K562 (cell line): ENCODE measurements around the gene ACER3. TPM values are rescaled to one million over a fixed set of nuclear protein-coding genes. Genes with fewer than 3 reads are reported as not detected.
A peak's percentile ranks its signal among the peaks of the same experiment; 100 is the strongest.

Experiments
- ARNT ChIP-seq, 2 experiments: fragments of 450-650 bp; IDR thresholded peaks; 2 replicates each; pipeline ENCODE4 v1.6.1; 2016; ENCODE audit warnings: mild to moderate bottlenecking in 1 of 2
- ATF2 ChIP-seq: sonication (generic); formaldehyde crosslinking; IDR thresholded peaks from 2 replicates; pipeline ENCODE4 v1.8.1; 2022; ENCODE audit warnings: missing genetic modification reagents
- CREB3 ChIP-seq: fragments of 450-650 bp; conservative IDR thresholded peaks from 2 replicates; pipeline ENCODE4 v1.6.1; 2016; ENCODE audit warnings: missing genetic modification characterization, low read depth, mild to moderate bottlenecking, missing compliant biosample characterization, moderate library complexity
- HIVEP1 ChIP-seq: fragments of 250-450 bp; sonication (Bioruptor Pico); IDR thresholded peaks from 2 replicates; pipeline ENCODE4 v1.4.0; 2020; ENCODE audit warnings: mild to moderate bottlenecking
- KDM2B ChIP-seq: fragments of 250-450 bp; sonication (Bioruptor Pico); IDR thresholded peaks from 2 replicates; pipeline ENCODE4 v1.8.0; 2021; ENCODE audit warnings: mild to moderate bottlenecking, moderate library complexity
- KHSRP ChIP-seq: fragments of 450-650 bp; IDR thresholded peaks from 2 replicates; pipeline ENCODE4 v1.6.1; 2017
- MAFF ChIP-seq: IDR thresholded peaks from 2 replicates; pipeline ENCODE4 v1.6.1; 2012; ENCODE audit warnings: low read length, improper control_type of control experiment
- PCBP1 ChIP-seq: fragments of 200-400 bp; formaldehyde crosslinking; IDR thresholded peaks from 2 replicates; pipeline ENCODE4 v1.6.1; 2018; ENCODE audit warnings: mild to moderate bottlenecking, low read depth, low read length; ENCODE audit not compliant: poor library complexity, severe bottlenecking
- RFX7 ChIP-seq: fragments of 250-450 bp; sonication (Bioruptor Pico); IDR thresholded peaks from 2 replicates; pipeline ENCODE4 v1.5.1; 2021; ENCODE audit warnings: mild to moderate bottlenecking
- SMAD4 ChIP-seq: fragments of 250-450 bp; sonication (Bioruptor Pico); conservative IDR thresholded peaks from 2 replicates; pipeline ENCODE4 v1.8.0; 2021; ENCODE audit warnings: inconsistent platforms, mild to moderate bottlenecking, moderate library complexity
- TAF1 ChIP-seq: IDR thresholded peaks from 2 replicates; pipeline ENCODE4 v1.6.1; 2011; ENCODE audit warnings: mild to moderate bottlenecking, low read length, moderate library complexity; ENCODE audit not compliant: insufficient read depth, control insufficient read depth, severe bottlenecking; ENCODE audit errors: extremely low read depth
- ZNF586 ChIP-seq: fragments of 450-650 bp; formaldehyde crosslinking; conservative IDR thresholded peaks from 2 replicates; pipeline ENCODE4 v1.4.0; 2020; ENCODE audit warnings: mild to moderate bottlenecking, moderate library complexity
- polyA plus RNA-seq, 8 experiments: library from polyadenylated mRNA; depleted of rRNA in 4 of 8; stranded (reverse) in 5 of 8; unstranded in 3 of 8; fragments of >200 nt; fragmentation: Nextera tagmentation in 2 of 8; fragmentation: Illumina TruSeq in 1 of 8; extraction: Ambion mirVana in 2 of 8; extraction: Trizol in 1 of 8; gene quantifications; 2 replicates each; pipeline versions ENCODE4 v1.2.1 to v1.2.3, GENCODE V29; 2011 to 2014; ENCODE audit warnings: inconsistent platforms in 1 of 8, missing spikeins in 1 of 8
- total RNA-seq, 7 experiments: library from RNA; depleted of rRNA in 6 of 7; stranded (reverse); fragments of >200 nt in 6 of 7; fragmentation: Illumina TruSeq in 2 of 7; extraction: Trizol in 2 of 7; gene quantifications; 2 replicates each; pipeline versions ENCODE4 v1.2.1 to v1.2.3, GENCODE V29; 2011 to 2021; ENCODE audit warnings: low replicate concordance in 1 of 7
- TF ChIP-seq, protein P1 (sequence below): sonication (generic); formaldehyde crosslinking; IDR thresholded peaks from 2 replicates; pipeline ENCODE4 v1.8.0; 2023; ENCODE audit warnings: mild to moderate bottlenecking, missing genetic modification reagents
- TF ChIP-seq, protein P2 (sequence below): fragments of 250-450 bp; sonication (Bioruptor Pico); IDR thresholded peaks from 2 replicates; pipeline ENCODE4 v1.9.0; 2021; ENCODE audit warnings: mild to moderate bottlenecking
- TF ChIP-seq, protein P3 (sequence below): fragments of 450-650 bp; IDR thresholded peaks from 2 replicates; pipeline ENCODE4 v1.6.1; 2016; ENCODE audit warnings: antibody characterized with exemption

Gene ACER3
- total and polyA plus RNA-seq, 9 of the 15 experiments (the other 6 are each of a cell fraction or from before 2014, with no cell fraction given) = 2.0 to 23.8 (median 9.5) TPM

GRCh38 chr11:77053217-77054015, 192.7 kb downstream of the ACER3 start (continued):
- TF ChIP-seq, protein P1, sequence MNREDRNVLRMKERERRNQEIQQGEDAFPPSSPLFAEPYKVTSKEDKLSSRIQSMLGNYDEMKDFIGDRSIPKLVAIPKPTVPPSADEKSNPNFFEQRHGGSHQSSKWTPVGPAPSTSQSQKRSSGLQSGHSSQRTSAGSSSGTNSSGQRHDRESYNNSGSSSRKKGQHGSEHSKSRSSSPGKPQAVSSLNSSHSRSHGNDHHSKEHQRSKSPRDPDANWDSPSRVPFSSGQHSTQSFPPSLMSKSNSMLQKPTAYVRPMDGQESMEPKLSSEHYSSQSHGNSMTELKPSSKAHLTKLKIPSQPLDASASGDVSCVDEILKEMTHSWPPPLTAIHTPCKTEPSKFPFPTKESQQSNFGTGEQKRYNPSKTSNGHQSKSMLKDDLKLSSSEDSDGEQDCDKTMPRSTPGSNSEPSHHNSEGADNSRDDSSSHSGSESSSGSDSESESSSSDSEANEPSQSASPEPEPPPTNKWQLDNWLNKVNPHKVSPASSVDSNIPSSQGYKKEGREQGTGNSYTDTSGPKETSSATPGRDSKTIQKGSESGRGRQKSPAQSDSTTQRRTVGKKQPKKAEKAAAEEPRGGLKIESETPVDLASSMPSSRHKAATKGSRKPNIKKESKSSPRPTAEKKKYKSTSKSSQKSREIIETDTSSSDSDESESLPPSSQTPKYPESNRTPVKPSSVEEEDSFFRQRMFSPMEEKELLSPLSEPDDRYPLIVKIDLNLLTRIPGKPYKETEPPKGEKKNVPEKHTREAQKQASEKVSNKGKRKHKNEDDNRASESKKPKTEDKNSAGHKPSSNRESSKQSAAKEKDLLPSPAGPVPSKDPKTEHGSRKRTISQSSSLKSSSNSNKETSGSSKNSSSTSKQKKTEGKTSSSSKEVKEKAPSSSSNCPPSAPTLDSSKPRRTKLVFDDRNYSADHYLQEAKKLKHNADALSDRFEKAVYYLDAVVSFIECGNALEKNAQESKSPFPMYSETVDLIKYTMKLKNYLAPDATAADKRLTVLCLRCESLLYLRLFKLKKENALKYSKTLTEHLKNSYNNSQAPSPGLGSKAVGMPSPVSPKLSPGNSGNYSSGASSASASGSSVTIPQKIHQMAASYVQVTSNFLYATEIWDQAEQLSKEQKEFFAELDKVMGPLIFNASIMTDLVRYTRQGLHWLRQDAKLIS = no peak
- TF ChIP-seq KDM2B (CRISPR knock-in tag) = no peak
- TF ChIP-seq CREB3 (tag) = peak; percentile 94
- TF ChIP-seq ZNF586 = no peak
- no peak for TF ChIP-seq MAFF
- TF ChIP-seq TAF1 = no peak
- no peak for TF ChIP-seq PCBP1
- no peak for TF ChIP-seq ATF2
- TF ChIP-seq KHSRP = no peak
- TF ChIP-seq RFX7 (CRISPR knock-in tag) = no peak
- TF ChIP-seq, protein P2, sequence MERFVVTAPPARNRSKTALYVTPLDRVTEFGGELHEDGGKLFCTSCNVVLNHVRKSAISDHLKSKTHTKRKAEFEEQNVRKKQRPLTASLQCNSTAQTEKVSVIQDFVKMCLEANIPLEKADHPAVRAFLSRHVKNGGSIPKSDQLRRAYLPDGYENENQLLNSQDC = no peak
- TF ChIP-seq ARNT (IDR thresholded peaks at IDR 0.05) = no peak
- TF ChIP-seq, protein P3, sequence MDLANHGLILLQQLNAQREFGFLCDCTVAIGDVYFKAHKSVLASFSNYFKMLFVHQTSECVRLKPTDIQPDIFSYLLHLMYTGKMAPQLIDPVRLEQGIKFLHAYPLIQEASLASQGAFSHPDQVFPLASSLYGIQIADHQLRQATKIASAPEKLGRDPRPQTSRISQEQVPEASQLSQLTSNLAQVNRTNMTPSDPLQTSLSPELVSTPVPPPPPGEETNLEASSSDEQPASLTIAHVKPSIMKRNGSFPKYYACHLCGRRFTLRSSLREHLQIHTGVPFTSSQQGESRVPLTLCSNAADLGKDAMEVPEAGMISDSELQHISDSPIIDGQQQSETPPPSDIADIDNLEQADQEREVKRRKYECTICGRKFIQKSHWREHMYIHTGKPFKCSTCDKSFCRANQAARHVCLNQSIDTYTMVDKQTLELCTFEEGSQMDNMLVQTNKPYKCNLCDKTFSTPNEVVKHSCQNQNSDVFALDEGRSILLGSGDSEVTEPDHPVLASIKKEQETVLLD = no peak
- TF ChIP-seq SMAD4 (CRISPR knock-in tag) = 0 out of 2 replicates have a peak, but pooled peaks have one; percentile 64
- peak; percentile 82 for TF ChIP-seq HIVEP1
